Astrocyte (in vitro differentiated cells and primary cell): ENCODE results near the gene ALPG.

Experiments
- EZH2 ChIP-seq: IDR thresholded peaks from 2 replicates; pipeline ENCODE4 v1.6.1; 2012; ENCODE audit warnings: mild to moderate bottlenecking, low read length, inconsistent platforms; ENCODE audit not compliant: insufficient read depth
- TF ChIP-seq, protein P1 (sequence below): IDR thresholded peaks from 2 replicates; pipeline ENCODE4 v1.5.1; 2011; ENCODE audit warnings: low read depth, mild to moderate bottlenecking, inconsistent platforms, low read length, moderate library complexity; ENCODE audit not compliant: insufficient read depth

DNA sequence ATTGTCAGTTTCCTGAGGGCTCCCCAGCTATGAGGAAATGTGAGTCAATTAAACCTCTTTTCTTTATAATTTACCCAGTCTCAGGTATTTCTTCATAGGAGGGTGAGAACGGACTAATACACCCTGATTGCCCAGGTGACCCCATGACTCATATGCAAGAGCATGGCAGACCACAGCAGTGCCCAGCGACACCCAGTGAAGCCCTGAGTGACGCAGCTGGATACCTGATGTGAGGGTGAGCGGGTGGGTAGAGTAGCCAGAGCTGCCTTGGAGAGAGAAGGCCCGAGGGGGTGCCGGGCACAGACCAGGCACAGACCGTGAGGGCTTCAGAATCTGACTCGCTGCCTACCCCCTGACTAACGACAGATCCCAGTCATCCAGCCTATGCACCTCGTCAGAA lies 15.4 kb downstream of the ALPG start:
- TF ChIP-seq, protein P1, sequence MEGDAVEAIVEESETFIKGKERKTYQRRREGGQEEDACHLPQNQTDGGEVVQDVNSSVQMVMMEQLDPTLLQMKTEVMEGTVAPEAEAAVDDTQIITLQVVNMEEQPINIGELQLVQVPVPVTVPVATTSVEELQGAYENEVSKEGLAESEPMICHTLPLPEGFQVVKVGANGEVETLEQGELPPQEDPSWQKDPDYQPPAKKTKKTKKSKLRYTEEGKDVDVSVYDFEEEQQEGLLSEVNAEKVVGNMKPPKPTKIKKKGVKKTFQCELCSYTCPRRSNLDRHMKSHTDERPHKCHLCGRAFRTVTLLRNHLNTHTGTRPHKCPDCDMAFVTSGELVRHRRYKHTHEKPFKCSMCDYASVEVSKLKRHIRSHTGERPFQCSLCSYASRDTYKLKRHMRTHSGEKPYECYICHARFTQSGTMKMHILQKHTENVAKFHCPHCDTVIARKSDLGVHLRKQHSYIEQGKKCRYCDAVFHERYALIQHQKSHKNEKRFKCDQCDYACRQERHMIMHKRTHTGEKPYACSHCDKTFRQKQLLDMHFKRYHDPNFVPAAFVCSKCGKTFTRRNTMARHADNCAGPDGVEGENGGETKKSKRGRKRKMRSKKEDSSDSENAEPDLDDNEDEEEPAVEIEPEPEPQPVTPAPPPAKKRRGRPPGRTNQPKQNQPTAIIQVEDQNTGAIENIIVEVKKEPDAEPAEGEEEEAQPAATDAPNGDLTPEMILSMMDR = no peak
- TF ChIP-seq EZH2 = no peak
